HG02798 (cell line): ENCODE results near the gene PSPN.
"Not testable (repeated sequence)": the region's sequence is repeated elsewhere in the genome, so short reads cannot be mapped to it uniquely, and the experiment has no call there.

Source experiments
- ATAC-seq: cut with Tn5 transposase; IDR thresholded peaks from one replicate; pipeline ENCODE4 v1.9.1; 2021; ENCODE audit warnings: mild to moderate bottlenecking; ENCODE audit not compliant: unreplicated experiment, poor library complexity

Gene PSPN

DNA sequence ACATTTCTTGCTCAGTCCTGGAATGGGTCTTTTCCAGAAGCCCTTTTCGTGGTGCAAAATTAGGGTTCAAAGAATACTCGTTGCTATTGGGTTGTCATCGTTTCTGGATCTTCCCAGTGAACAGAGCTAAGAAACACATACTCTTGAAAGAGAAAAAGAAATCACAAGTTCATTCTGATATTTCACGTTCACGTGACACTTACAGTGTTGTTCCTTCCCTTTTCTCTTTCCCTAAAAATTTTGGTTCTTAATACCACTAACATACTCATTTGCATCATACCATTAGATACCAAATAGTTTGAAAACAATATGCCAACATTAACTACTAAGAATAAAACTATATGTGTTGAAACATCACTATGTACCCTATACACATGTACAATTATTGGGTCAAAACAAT lies 30.7 kb upstream of the PSPN start:
- ATAC-seq, result no peak

DNA sequence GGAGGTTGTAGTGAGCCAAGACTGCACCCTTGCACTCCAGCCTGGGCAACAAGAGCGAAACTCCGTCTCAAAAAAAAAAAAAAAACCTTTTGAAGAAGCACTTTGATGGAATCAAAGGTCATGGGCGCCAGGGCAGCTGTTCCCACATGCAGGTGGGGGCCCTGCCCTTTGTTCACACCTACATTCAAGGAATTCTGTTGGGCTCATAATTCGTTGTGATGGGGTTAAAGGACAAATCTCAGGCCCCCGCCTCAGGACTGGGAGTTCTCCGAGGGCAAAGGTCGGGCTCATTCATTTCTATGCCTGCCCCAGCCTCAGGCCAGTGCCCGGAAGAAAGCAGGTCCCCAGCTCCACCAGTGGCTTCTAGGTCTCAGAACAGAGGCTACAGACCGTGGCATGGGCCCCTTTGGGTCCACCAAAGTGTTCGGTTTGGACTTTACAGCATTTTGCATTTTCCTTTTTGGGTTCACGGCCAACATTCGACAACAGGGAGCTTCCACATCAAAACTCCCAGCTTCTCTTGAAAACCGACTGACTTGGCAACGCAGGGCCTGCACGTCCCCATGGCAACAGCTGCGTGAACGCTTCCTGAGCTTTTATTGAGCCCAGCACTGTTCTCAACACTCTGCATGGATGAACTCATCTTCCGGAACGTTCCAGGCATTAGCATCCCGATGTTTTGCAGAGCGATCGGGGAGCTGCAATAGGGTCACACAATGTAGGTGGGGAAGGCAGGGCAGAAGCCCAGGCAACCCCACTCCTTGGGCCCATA lies 27.3 kb upstream of the PSPN start:
- no peak for ATAC-seq

DNA sequence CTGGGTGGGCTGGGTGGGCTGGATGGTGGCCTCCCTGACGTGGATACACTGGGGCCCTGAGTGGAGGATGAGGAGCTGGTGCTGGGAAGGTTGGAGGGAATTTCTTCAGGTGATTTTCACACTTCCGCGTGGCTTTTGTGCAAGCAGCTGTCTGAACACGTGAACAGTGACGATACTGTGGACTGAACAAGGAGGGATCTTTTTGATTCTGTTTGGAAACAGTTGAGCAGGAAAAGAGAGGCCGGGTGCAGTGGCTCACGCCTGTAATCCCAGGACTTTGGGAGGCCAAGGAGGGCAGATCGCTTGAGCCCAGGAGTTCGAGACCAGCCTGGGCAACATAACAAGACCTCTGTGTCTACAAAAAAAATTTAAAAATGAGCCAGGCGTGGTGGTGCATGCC lies 26.3 kb upstream of the PSPN start:
- ATAC-seq, result no peak

DNA sequence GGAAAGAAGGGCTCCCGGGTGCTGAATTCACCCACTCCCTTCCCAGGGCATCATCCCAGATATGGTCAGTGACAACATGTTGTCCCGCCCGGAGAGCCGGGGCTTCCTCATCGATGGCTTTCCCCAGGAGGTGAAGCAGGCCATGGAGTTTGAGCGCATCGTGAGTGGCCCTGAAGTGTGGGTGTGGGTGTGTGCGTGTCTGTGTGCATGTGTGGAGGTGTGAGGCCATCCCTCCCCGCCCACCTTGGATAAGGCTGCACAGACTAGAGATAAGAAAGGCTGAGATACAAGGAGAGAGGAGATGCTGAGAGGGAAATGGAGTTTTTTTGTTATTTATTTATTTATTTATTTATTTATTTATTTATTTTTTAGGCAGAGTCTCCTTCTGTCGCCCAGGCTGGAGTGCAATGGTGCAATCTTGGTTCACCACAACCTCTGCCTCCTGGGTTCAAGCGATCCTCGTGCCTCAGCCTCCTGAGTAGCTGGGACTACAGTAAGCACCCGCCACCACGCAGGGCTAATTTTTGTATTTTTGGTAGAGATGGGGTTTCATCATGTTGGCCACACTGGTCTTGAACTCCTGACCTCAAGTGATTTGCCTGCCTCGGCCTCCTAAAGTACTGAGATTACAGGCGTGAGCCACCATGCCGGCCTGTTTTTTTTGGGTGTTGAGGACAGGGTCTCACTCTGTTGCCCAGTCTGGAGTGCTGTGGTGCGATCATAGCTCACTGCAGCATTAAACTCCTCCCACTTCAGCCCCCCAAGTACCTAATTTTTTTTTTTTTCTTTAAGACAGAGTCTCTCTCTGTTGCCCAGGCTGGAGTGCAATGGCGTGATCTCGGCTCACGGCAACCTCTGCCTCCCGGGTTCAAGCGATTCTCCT lies 24.6 kb upstream of the PSPN start:
- not testable (repeated sequence) for ATAC-seq

DNA sequence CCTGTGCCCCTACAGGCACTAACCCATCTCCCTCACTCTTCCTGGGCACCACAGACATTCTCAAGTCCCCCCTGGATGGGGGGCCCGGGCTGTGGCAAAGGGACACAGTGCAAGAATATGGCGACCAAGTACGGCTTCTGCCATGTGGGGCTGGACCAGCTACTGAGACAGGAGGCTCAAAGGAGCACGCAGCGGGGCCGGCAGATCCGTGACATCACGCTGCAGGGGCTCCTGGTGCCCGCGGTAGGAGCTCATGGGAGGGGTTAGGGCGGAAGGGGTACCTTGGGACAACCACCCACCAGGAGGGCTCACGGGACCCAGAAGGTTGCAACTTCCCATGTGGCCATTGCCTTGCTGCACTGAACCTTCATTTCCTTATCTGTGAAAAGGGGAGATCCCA lies 20.6 kb upstream of the PSPN start:
- no peak for ATAC-seq

DNA sequence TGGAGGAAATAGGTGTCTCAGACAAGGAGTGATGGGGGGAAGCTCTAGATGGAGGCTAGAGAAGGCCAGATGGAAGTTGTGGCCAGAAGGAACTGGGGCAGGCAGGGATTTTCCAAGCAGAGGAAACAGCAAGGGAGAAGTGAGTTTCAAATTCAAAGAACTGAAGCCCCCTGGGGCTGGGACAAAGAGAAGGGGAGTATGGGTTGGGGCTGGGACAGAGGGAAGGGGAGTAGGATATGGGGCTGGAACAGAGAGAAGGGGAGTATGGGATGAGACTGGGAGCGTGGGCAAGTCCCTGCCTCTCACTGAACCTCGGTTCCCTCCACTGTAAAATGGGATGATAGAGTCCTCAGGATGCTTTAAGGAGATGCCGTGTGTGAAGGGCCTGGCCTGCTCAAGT lies 19.1 kb upstream of the PSPN start:
- no peak for ATAC-seq

DNA sequence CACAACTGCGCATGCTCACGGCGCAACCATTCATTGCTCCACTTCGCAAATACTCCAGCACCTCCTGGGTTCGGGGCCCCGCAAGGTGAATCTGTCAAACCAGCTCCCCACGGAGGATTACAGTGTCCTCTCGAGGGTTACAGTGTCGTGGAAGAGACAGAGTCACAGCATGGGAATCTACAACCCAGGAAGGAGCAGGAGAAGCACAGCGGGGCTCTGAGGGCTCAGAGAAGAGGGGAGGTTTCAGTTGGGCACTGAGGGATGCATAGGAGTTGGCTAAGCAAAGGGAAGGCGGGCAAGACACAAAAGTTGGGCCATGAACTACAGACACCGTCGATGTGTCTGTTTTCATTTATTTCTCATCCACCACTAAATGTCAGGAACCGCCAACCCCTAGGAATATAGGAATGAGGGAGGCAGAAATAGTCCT lies 18.3 kb upstream of the PSPN start:
- no peak for ATAC-seq

DNA sequence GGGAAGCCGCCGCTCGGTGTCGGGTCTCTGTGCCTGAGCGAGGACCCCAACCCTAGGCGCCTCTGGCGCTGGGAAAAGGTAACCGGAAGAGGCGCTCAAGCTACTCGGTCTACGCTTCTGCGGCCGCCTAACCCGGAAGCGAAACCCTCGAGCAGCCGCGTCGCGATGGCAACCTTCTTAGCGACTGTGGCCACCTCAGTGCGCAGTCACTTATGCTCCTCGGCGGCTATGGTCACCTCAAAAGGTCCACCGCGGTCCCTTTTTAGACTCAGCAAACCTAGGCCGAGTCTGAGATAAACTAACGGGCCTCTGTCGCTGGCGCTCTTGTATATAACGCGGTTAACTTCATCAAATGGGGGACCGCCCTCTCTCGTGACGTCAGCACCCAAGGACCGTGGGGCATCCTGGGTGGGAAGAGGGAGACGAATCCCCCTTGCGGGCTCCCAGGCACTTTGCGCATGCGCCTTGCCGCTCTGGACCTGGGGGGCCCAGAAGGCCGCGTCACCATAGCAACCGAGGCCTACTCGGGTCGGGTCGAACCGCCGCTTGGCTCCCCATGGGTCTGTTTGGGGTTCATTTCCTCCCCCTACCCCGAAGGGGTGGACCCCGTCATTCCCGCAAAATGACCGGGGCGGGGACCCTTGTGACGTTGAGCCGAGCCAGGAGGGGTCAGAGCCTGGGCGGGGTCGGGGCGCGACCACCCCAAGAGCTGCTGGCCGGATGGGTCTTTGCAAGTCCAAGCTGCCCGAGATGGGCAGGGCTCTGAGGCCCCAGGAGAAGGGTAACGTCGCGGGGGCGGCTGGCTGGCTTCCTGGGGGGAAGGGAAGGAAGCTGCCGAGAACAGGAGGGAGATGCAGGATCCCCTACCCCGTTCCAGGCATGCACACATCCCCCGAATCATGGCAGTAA lies 17.6 kb upstream of the PSPN start, which contains the start of gene GTF2F1:
Gene GTF2F1, minus strand, starts transcription at position 91 of the 909 bp plus-strand sequence. CDS start 169 bp downstream, outside the sequence.
- ATAC-seq, result peak; percentile 88

DNA sequence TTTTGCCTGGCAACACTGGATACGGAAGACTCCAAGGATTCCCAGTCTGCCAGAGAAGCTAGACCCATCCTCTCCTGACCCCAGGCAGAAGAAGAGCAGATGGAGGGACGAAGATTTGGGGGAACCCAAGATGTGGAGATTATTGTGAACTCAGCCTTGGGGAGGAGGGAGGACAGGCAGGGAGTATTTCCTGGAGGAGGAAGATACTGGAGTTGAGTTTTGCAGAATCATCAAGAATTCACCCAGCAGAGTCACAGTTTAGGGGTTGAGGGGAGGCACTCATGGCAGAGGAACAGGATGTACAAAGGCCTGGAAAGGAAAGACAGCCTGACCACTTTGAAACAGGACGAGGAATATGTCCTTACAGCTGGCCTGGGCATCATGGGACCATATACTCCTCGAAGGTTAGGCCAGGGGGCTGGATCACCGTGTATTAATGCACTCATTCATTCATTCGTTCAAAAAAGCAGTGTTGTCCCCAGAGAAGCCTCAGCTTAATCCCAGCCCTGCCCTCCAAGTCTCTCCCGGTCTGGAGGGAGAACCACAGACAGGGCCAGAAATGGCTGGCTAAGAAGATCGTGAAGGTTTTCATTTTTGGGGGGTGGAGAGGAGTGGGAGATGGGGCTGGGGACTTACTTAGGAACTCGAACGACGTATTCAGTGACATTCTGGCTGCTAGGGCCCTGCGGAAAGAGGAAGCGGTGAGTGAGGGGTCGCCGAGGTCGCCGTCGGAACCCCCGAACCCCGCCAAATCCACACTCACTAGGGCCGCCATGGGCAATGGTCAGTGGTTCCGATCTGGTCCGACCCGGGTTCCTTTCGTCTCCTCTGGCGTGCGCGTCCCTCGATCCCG lies 16.7 kb upstream of the PSPN start:
- no peak for ATAC-seq

DNA sequence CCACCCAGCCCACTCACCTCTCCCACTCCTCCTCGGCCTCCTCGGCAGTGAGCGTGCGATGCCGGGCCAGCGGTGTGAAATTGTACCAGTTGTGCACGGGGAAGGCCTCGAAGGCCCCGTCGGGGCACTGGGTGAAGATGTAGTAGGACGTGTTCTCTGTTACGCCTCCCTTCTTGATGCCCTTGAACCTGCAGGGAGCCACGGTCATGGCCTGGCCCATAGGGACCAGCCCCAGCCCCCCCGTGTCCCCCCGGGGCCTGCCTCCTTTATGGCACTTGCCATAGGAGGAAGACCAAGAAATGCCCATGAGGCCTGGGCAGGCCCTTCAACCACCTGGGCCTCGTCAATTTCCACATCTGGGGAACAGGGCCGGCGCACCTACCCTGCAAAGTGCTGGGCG lies 11.6 kb upstream of the PSPN start:
- ATAC-seq, result no peak

DNA sequence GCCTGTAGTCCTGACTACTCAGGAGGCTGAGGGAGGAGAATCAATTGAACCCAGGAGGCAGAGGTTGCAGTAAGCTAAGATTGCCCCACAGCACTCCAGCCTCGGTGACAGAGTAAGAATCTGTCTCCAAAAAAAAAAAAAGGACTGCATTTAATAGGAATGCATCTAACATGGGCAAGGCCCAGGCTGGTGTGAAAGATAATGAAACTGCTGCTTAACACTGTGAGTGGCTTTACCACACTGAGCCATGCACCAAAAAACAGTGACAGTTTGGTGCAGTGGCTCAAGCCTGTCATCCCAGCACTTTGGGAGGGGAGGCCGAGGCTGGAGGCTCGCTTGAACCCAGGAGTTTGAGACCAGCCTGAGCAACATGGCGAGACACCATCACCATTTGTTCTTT lies 8.6 kb upstream of the PSPN start:
- ATAC-seq, result no peak

DNA sequence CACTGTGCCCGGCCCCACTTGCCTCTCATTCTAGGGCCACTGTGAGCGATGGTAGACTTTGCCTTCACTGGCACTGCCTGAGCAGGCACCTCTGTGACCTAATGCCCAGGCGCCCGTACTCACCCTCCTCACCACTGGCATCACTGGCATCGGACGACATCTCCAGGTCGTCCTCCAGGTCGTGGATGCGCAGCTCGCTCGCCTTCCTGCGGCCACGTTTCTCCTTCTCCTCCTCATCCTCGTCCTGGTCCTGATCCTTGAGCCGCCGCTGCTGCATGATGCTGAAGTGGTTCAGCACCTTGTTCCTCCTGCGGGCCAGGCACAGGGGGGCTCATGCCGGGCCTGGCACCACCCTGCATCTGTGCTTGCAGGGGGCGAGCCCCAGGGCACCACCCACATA lies 7.5 kb upstream of the PSPN start:
- ATAC-seq, result no peak

DNA sequence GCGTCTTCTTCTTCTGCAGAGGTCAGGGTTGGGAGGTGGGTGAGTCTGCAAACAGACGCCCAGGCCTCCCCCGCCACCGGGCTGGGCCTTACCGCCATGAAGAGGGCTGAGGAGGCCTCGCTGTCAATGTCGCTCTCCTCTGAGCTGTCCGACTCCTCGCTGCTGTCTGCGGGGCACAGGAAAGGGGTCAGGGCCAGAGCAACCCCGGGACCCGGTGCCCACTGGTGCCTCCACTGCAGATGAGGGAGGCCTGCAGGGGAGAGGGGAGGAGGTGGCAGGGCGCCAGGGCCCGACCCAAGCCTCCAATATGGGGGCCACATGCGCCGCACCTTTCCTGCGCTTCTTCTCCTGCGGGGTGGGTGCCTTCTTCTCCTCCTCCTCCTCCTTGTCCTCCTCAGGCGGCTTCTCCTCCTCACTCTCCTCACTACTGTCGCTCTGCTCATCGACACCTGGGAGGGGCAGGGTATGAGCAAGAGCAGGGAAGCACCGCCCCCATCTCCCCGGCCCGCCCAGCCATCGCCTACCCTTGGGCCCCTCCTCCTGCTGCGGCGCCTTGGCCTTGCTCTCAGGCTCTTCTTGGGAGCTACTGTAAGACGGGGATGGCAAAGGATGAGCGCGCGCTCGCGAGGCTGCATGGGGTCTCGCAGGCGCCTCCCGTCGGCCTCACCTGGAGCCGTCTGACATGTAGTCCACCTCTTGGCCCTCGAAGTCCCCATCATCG lies 5.5 kb upstream of the PSPN start:
- ATAC-seq, result no peak

DNA sequence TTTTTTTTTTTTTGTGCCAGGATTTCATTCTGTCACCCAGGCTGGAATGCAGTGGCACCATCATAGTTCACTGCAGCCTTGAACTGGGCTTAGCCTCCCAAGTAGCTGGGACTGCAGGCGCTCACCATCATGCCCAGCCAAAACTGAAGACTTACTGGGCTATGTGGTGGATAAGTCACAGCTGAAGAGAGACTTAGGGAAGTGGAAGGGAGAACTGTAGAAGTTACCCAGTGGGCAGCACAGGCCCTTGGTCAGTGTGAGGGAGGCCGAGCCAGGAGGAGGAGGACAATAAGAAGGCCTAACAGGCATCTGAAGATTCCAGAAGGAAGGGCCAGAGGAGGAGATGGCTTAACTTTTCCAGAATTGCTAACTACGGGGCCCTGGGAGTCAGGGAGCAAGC lies 4.0 kb upstream of the PSPN start:
- ATAC-seq, result no peak

DNA sequence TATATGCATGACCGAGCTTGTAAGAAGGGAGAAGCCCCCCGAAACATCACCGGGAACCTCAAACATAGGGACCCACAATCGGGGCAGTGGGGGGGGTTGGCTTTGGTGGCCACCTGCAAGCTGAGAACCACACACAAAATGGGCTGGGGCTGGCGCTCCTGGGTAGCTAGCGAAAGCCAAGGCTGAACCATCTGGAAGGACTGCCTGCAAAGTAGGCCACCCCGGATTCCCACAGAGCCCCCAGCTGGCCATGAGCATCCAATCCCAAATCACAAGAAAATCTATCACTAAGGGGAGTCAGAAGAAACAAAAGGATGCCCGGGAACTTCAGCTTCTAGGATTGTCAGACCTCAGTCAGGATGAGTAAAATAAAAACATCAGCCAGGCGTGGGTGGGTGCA lies 2.8 kb upstream of the PSPN start:
- no peak for ATAC-seq

DNA sequence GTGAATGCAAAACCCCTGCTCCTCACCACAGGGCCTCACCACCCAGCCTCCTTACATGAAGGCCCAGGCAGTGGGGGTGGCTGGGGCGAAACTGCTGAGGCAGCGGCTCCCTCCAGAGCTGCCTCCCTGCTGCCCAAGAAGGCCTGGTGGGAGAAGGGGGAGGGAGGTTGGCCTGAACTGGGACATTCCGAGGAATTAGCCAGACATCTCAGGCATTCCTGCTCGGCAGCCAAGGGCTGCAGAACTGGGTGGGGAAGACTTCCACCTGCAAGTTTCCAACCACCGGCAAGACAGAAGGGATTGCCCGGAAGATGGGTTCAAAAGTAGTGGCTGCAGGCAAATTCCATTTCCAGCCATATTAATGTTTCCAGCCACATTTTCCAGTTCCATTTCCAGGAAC lies 2.3 kb upstream of the PSPN start:
- ATAC-seq, result no peak

DNA sequence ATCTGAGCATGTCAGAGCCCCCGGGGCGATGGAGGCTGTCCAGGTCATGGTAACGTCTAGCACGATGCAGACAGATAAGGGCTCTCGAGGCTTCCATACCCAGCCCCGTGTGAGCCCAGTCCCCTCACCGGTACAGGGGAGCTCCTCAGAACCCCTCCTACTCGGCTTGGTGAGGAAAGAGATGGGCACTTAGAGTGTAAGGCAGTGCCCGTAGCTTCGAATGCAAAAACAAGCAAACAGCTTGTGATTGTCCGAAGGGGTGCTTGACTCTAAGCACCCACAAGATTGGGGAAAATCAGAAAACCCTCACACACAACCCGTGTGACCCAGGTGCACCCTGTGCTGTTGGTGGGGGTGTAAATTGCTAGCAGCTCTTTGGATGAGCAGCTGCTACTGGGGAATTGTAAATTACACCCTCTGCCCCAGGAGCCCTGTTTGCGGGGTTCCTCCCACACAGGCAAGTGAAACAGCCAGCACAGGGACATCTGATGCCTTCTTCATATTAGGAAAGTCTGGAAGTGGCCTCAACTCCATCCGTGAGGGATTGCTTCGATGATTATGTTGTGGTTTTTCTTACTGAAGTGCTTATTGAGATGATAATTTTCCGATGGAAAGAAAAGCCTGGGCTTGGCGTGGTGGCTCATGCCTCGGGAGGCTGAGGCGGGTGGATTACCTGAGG lies 918 bp upstream of the PSPN start:
- ATAC-seq, result no peak

DNA sequence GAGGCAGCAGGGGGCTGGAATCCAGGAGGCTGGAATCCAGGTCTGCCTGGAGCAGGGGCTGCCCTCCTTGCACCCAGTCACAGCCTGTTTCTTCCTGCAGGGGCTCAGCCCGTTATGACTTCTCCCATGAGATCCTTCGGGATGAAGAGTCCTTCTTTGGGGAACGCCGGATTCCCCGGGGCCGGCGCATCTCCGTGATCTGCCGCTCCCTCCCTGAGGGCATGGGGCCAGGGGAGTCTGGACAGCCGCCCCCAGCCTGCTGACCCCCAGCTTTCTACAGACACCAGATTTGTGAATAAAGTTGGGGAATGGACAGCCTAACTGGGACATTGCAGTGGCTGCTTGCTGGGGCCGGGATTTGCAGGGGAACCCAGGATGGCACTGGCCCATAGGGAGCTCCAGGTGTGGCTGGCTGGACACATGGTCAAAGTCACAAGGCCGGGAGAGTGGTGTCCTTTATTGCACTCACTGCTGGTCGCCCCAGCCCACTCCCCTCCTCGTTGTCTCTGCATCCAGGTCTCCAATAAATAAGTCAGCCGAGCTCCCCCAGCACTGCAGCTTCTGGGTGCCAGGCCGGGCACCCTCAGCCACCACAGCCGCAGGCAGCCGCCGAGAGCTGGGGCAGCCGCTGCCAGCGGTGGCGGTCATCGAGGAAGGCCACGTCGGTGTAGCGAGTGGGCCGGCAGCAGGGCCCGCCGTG lies 872 bp downstream of the PSPN start:
- ATAC-seq, result no peak
